GM10248 (cell line): ENCODE data around the gene KCNV2.
"Not testable (repeated sequence)": the region's sequence is repeated elsewhere in the genome, so short reads cannot be mapped to it uniquely, and the experiment has no call there.

ENCODE experiments used
- CTCF ChIA-PET: fragments of 300-600 bp; sonication (Branson Sonifier 250); formaldehyde crosslinking; extraction: SDS; loops from one replicate; lab custom pipeline; 2021; ENCODE audit warnings: antibody characterized with exemption; lab: Yijun Ruan, JAX
- POLR2A ChIA-PET: fragments of 350-650 bp; sonication (Branson Sonifier 250); formaldehyde crosslinking; extraction: SDS; loops from one replicate; lab custom pipeline; 2020; ENCODE audit warnings: antibody characterized with exemption; lab: Yijun Ruan, JAX
- DNase-seq: peaks from one replicate; pipeline ENCODE4 v3.0.0; 2012; ENCODE audit errors: extremely low spot score
- TF ChIP-seq, protein P1 (sequence below): IDR thresholded peaks from 2 replicates; pipeline ENCODE4 v1.5.1; 2012; ENCODE audit warnings: mild to moderate bottlenecking, low read depth; ENCODE audit errors: extremely low read depth, missing control alignments, control extremely low read depth

Gene KCNV2

DNA sequence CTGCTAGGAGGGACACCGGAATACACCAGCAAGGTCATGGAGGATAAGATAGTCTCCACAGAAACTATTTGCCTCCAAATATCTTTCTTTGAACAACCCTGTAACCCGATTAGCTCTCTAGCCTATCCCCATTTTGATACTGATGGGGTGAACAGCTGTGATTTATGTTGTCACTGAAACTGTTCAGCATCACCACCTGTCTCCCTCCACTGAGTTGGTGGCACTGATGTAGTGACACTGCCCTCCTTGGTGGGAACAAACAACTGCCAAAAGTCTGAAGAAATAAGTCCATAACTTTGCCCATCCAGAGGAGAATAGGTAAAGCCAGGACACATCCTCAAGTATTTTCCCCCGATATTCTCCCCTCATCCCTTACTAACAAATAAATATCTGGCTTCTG, 24.3 kb upstream of the KCNV2 start:
- TF ChIP-seq, protein P1, sequence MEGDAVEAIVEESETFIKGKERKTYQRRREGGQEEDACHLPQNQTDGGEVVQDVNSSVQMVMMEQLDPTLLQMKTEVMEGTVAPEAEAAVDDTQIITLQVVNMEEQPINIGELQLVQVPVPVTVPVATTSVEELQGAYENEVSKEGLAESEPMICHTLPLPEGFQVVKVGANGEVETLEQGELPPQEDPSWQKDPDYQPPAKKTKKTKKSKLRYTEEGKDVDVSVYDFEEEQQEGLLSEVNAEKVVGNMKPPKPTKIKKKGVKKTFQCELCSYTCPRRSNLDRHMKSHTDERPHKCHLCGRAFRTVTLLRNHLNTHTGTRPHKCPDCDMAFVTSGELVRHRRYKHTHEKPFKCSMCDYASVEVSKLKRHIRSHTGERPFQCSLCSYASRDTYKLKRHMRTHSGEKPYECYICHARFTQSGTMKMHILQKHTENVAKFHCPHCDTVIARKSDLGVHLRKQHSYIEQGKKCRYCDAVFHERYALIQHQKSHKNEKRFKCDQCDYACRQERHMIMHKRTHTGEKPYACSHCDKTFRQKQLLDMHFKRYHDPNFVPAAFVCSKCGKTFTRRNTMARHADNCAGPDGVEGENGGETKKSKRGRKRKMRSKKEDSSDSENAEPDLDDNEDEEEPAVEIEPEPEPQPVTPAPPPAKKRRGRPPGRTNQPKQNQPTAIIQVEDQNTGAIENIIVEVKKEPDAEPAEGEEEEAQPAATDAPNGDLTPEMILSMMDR: no peak
- DNase-seq: no peak
- CTCF ChIA-PET: no interaction called here
- POLR2A ChIA-PET: no interaction called here

DNA sequence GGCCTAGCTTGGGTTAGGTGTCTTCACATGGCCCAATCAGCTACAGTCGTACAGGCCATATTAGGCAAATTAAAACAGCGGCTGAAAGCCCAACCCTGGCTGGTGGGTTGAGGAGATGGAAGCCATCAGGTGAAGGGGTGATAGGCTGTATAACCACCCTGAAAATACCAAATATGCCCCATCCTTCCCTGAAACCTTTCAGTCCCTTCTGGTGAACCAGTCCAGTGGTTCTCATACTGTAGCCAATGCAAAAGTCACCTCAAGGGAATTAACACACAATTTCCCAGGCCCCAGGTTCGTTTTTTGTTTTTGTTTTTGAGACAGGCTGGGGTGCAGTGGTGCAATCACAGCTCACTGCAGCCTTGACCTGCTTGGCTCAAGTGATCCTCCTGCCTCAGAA, 19.8 kb upstream of the KCNV2 start:
- ChIA-PET CTCF (no interaction called here), POLR2A (no interaction called here)
- DNase-seq: no peak
- TF ChIP-seq, protein P1: no peak

DNA sequence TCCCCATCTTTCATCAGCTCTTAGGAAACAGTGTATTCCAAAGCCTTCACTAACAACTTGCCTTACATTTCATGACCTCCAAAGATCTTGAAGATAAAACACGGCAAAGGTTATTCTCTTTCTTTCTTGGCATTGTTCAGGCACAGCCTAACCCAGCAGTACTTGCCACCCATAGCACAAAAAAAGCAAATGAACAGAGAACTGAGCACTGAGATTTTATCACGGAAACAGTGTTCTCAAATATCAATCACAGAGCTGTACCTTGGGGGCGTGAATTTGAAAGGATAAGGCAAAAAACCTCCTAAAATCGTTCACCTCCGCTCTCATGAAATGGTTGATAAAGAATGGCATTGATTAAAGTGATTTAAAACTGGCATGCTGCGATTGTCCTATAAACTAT, 16.9 kb upstream of the KCNV2 start:
- CTCF ChIA-PET: no interaction called here
- POLR2A ChIA-PET: no interaction called here
- TF ChIP-seq, protein P1: no peak
- DNase-seq: no peak

DNA sequence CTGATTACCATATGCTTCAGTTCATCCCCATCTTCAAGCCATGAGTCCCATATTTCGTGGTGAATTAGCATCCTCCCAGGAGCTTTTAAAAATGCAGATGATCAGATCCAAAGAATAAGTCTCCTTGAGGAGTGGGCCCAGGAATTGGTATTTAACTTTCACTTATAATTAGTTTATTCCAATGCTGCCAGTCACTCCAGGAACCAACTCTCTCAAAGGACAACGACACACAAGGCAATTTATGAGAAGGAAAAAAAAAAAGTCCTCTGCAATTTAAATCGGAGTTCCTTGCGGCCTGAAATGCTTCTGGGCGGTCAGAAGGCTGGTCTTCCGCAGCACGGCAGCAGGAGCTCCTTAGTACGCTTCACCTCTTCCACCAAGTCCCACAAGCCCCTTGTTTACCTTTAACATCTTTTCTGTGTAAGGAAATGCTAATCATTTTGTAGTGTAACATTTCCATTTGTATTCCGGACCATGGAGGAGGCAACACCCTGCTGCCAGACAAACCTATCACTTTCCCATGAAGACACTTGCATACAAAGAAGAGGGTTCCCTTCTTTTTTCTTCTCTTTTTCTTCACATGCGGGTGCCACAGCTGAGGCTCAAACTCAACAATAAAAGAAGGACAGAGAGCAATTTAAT, 16.3 kb upstream of the KCNV2 start:
- DNase-seq: no peak
- ChIA-PET POLR2A (no interaction called here), CTCF (no interaction called here)
- TF ChIP-seq, protein P1: no peak

DNA sequence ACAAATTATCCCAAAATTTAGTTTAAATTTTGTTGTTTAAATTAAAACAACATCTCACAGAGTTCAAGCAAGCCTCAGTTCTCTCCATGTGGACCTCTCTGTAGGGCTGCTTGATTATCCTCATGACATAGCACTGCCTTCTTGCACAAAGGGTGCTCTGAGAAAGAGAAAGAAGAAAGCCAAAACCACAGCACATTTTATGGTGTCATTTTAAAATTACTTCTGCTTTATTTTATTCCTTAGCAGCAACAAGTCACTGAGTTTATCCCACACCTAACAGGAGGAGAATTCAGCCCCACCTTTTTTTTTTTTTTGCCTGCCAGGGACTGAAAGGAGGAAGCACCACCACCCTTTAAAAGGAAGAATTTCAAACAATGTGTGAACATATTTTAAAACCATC, 12.8 kb upstream of the KCNV2 start:
- CTCF ChIA-PET: interaction anchor here (2.4 kb wide), 1 partner anchor 24 kb away, joined by 6 read pairs; no protein-coding TSS in a partner anchor
- POLR2A ChIA-PET: no interaction called here
- TF ChIP-seq, protein P1: no peak
- no peak for DNase-seq

DNA sequence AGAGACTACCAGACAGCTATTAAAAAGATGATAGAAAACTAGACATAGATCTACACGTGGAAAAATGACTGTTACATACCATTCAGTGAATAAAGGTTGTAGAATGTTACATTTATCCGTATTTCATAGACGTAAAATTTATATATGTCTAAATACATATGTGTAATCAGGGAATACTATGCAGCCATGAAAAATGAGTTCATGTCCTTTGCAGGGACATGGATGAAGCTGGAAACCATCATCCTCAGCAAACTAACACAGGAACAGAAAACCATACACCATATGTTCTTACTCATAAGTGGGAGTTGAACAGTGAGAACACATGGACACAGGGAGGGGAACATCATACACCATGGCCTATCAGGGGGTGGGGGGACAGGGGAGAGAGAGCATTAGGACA, 10.1 kb upstream of the KCNV2 start:
- CTCF ChIA-PET, POLR2A ChIA-PET, DNase-seq: not testable (repeated sequence)

DNA sequence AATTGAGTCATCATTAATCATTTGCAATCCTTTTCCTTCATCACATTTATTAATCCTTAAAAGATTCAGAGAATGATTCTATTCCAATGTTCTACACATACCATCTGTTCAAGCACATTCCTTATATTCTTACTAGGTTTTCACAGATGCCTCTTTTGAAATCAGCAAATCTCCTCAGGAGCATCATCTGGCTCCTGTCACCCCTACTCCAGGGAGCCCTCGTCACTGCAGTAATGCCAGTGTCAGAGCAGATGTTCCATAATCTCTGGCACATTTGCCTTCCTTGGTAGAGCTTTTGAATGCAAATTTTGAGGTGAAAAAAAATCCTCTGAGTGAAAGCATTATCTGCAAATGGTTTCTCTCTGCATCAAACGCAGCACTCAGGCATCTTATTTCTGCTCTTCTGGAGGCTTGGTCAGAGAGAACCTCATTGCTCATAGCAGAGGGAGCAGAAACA, 7.6 kb upstream of the KCNV2 start:
- ChIA-PET POLR2A (no interaction called here), CTCF (interaction anchor here (1.1 to 2.2 kb wide), 2 partner anchors 11 to 18 kb away, joined by 3 to 10 read pairs; no protein-coding TSS in a partner anchor)
- no peak for DNase-seq
- TF ChIP-seq, protein P1: no peak
